ENCODE results near the gene EXOSC7. TPM values are rescaled to one million over a fixed set of nuclear protein-coding genes. Genes with fewer than 3 reads are reported as not detected.

Gene EXOSC7
- total and polyA plus RNA-seq, 4 donors = 26.2 to 57.7 (median 46.0) TPM

GRCh38 chr3:44958386-44958785, 17.7 kb upstream of the EXOSC7 start:
- 79% methylated on average over 7 of the region's 7 CpGs for WGBS (ENCODE audit: insufficient coverage)
- Histone ChIP-seq H3K4me1 (ENCODE audit: control insufficient read depth, insufficient read depth, low read length) (peaks cover 7% of the 10 kb centered on the region), H3K9me3 (ENCODE audit: control insufficient read depth, insufficient read depth, low read length) (no peaks in the 10 kb centered on the region), H3K36me3 (ENCODE audit: control insufficient read depth, insufficient read depth, low read length) (peaks cover 13% of the 10 kb centered on the region), H3K4me3 (ENCODE audit: low read depth, low read length) (no peak overlapping the region), H3K27ac (ENCODE audit: low read depth, low read length) (no peak overlapping the region), H3K27me3 (ENCODE audit: control insufficient read depth, insufficient read depth, low read length) (no peaks in the 10 kb centered on the region)
- no peak for DNase-seq (ENCODE audit: low read depth in 4 of 6, low spot score in 6 of 6)

GRCh38 chr3:44960387-44961026, 15.5 kb upstream of the EXOSC7 start:
- no peaks in the 10 kb centered on the region for H3K9me3 ChIP-seq (ENCODE audit: control insufficient read depth, insufficient read depth, low read length)
- H3K27me3 ChIP-seq (ENCODE audit: control insufficient read depth, insufficient read depth, low read length) = no peaks in the 10 kb centered on the region
- H3K4me1 ChIP-seq (ENCODE audit: control insufficient read depth, insufficient read depth, low read length) = peaks cover 20% of the 10 kb centered on the region
- peak in 1 of 6 donors; percentile 48 for DNase-seq (ENCODE audit: low read depth in 4 of 6, low spot score in 6 of 6)
- peaks cover 9% of the 10 kb centered on the region for H3K36me3 ChIP-seq (ENCODE audit: control insufficient read depth, insufficient read depth, low read length)
- no peak overlapping the region for H3K4me3 ChIP-seq (ENCODE audit: low read depth, low read length)
- WGBS (ENCODE audit: insufficient coverage) = 83% methylated on average over 2 of the region's 3 CpGs
- no peak overlapping the region for H3K27ac ChIP-seq (ENCODE audit: low read depth, low read length)

GRCh38 chr3:44961888-44962287, 14.2 kb upstream of the EXOSC7 start:
- H3K27ac ChIP-seq (ENCODE audit: low read depth, low read length) = no peak overlapping the region

GRCh38 chr3:44962621-44963393, 13.2 kb upstream of the EXOSC7 start:
- H3K36me3 ChIP-seq (ENCODE audit: control insufficient read depth, insufficient read depth, low read length) = peaks cover 9% of the 10 kb centered on the region
- 88% methylated on average over 3 of the region's 6 CpGs for WGBS (ENCODE audit: insufficient coverage)
- DNase-seq (ENCODE audit: low read depth in 4 of 6, low spot score in 6 of 6) = peak in 1 of 6 donors; percentile 70
- no peaks in the 10 kb centered on the region for H3K27me3 ChIP-seq (ENCODE audit: control insufficient read depth, insufficient read depth, low read length)
- no peaks in the 10 kb centered on the region for H3K9me3 ChIP-seq (ENCODE audit: control insufficient read depth, insufficient read depth, low read length)
- H3K4me3 ChIP-seq (ENCODE audit: low read depth, low read length) = no peak overlapping the region
- peaks cover 16% of the 10 kb centered on the region for H3K4me1 ChIP-seq (ENCODE audit: control insufficient read depth, insufficient read depth, low read length)
- no peak overlapping the region for H3K27ac ChIP-seq (ENCODE audit: low read depth, low read length)

More at GRCh38 chr3:44961888-44962287, 14.2 kb upstream of the EXOSC7 start:
- peaks cover 9% of the 10 kb centered on the region for H3K36me3 ChIP-seq (ENCODE audit: control insufficient read depth, insufficient read depth, low read length)
- H3K9me3 ChIP-seq (ENCODE audit: control insufficient read depth, insufficient read depth, low read length) = no peaks in the 10 kb centered on the region
- DNase-seq (ENCODE audit: low read depth in 4 of 6, low spot score in 6 of 6) = peak in 1 of 6 donors; percentile 28
- 67% methylated on average over 1 of the region's 3 CpGs for WGBS (ENCODE audit: insufficient coverage)
- H3K27me3 ChIP-seq (ENCODE audit: control insufficient read depth, insufficient read depth, low read length) = no peaks in the 10 kb centered on the region
- H3K4me1 ChIP-seq (ENCODE audit: control insufficient read depth, insufficient read depth, low read length) = peaks cover 16% of the 10 kb centered on the region
- H3K4me3 ChIP-seq (ENCODE audit: low read depth, low read length) = no peak overlapping the region

GRCh38 chr3:44963571-44964325, 12.3 kb upstream of the EXOSC7 start:
- Histone ChIP-seq H3K36me3 (ENCODE audit: control insufficient read depth, insufficient read depth, low read length) (peaks cover 3% of the 10 kb centered on the region), H3K27me3 (ENCODE audit: control insufficient read depth, insufficient read depth, low read length) (no peaks in the 10 kb centered on the region), H3K9me3 (ENCODE audit: control insufficient read depth, insufficient read depth, low read length) (no peaks in the 10 kb centered on the region), H3K4me1 (ENCODE audit: control insufficient read depth, insufficient read depth, low read length) (peaks cover 15% of the 10 kb centered on the region), H3K27ac (ENCODE audit: low read depth, low read length) (peak overlapping the region; percentile 6), H3K4me3 (ENCODE audit: low read depth, low read length) (no peak overlapping the region)
- 63% methylated on average over 1 of the region's 4 CpGs for WGBS (ENCODE audit: insufficient coverage)
- peak in 2 of 6 donors; percentile 17 to 39 for DNase-seq (ENCODE audit: low read depth in 4 of 6, low spot score in 6 of 6)

GRCh38 chr3:44965165-44965564, 10.9 kb upstream of the EXOSC7 start:
- Histone ChIP-seq H3K36me3 (ENCODE audit: control insufficient read depth, insufficient read depth, low read length) (no peaks in the 10 kb centered on the region), H3K4me3 (ENCODE audit: low read depth, low read length) (no peak overlapping the region), H3K27ac (ENCODE audit: low read depth, low read length) (no peak overlapping the region), H3K4me1 (ENCODE audit: control insufficient read depth, insufficient read depth, low read length) (peaks cover 13% of the 10 kb centered on the region), H3K9me3 (ENCODE audit: control insufficient read depth, insufficient read depth, low read length) (no peaks in the 10 kb centered on the region), H3K27me3 (ENCODE audit: control insufficient read depth, insufficient read depth, low read length) (no peaks in the 10 kb centered on the region)
- DNase-seq (ENCODE audit: low read depth in 4 of 6, low spot score in 6 of 6) = no peak
- 97% methylated on average over 3 of the region's 3 CpGs for WGBS (ENCODE audit: insufficient coverage)

GRCh38 chr3:44966795-44967278, 9.2 kb upstream of the EXOSC7 start:
- H3K4me1 ChIP-seq (ENCODE audit: control insufficient read depth, insufficient read depth, low read length) = peaks cover 13% of the 10 kb centered on the region
- H3K9me3 ChIP-seq (ENCODE audit: control insufficient read depth, insufficient read depth, low read length) = no peaks in the 10 kb centered on the region
- H3K4me3 ChIP-seq (ENCODE audit: low read depth, low read length) = no peak overlapping the region
- no peaks in the 10 kb centered on the region for H3K27me3 ChIP-seq (ENCODE audit: control insufficient read depth, insufficient read depth, low read length)
- no peak overlapping the region for H3K27ac ChIP-seq (ENCODE audit: low read depth, low read length)
- no peaks in the 10 kb centered on the region for H3K36me3 ChIP-seq (ENCODE audit: control insufficient read depth, insufficient read depth, low read length)
- 80% methylated on average over 3 of the region's 3 CpGs for WGBS (ENCODE audit: insufficient coverage)
- DNase-seq (ENCODE audit: low read depth in 4 of 6, low spot score in 6 of 6) = no peak

- peaks cover 12% of the 10 kb centered on the region for H3K4me1 ChIP-seq (ENCODE audit: control insufficient read depth, insufficient read depth, low read length)
- no peak for DNase-seq (ENCODE audit: low read depth in 4 of 6, low spot score in 6 of 6)
- WGBS (ENCODE audit: insufficient coverage) = 100% methylated on average over 2 of the region's 6 CpGs
- H3K4me3 ChIP-seq (ENCODE audit: low read depth, low read length) = no peak overlapping the region
- H3K27me3 ChIP-seq (ENCODE audit: control insufficient read depth, insufficient read depth, low read length) = no peaks in the 10 kb centered on the region
- H3K9me3 ChIP-seq (ENCODE audit: control insufficient read depth, insufficient read depth, low read length) = no peaks in the 10 kb centered on the region
- no peaks in the 10 kb centered on the region for H3K36me3 ChIP-seq (ENCODE audit: control insufficient read depth, insufficient read depth, low read length)
- H3K27ac ChIP-seq (ENCODE audit: low read depth, low read length) = no peak overlapping the region
Measured at GRCh38 chr3:44968447-44968858, 7.6 kb upstream of the EXOSC7 start.

- H3K36me3 ChIP-seq (ENCODE audit: control insufficient read depth, insufficient read depth, low read length) = no peaks in the 10 kb centered on the region
- no peaks in the 10 kb centered on the region for H3K27me3 ChIP-seq (ENCODE audit: control insufficient read depth, insufficient read depth, low read length)
- WGBS (ENCODE audit: insufficient coverage) = 96% methylated on average over 4 of the region's 5 CpGs
- H3K4me1 ChIP-seq (ENCODE audit: control insufficient read depth, insufficient read depth, low read length) = peaks cover 3% of the 10 kb centered on the region
- no peak overlapping the region for H3K27ac ChIP-seq (ENCODE audit: low read depth, low read length)
- no peaks in the 10 kb centered on the region for H3K9me3 ChIP-seq (ENCODE audit: control insufficient read depth, insufficient read depth, low read length)
- DNase-seq (ENCODE audit: low read depth in 4 of 6, low spot score in 6 of 6) = no peak
- H3K4me3 ChIP-seq (ENCODE audit: low read depth, low read length) = no peak overlapping the region
Measured at GRCh38 chr3:44969154-44969827, 6.8 kb upstream of the EXOSC7 start.

Data from spinal cord (tissue), 10 donors.